Adipose tissue (tissue), 3 donors: Measurements from ENCODE around the gene EME1. TPM values are rescaled to one million over a fixed set of nuclear protein-coding genes. Genes with fewer than 3 reads are reported as not detected.

Experiments
- H3K27ac ChIP-seq: one replicate; pipeline ENCODE4 v1.5.1; 2013; ENCODE audit warnings: low read depth, low read length
- WGBS, 3 donors: extraction: QIAGEN DNeasy Blood & Tissue Kit; methylation state at CpG; one replicate each; pipeline ENCODE4 v1.1.7; 2013; 5-methylcytosine and 5-hydroxymethylcytosine counted together
- polyA plus RNA-seq, 3 donors: library from polyadenylated mRNA; stranded (reverse); fragments of 200-250 nt; gene quantifications; one replicate each; pipeline ENCODE4 v1.2.3, GENCODE V29; 2013
- donor health status: healthy with polysubstance abuse.
- donor health status: Bipolar disorder and iron deficiency.
- donor health status: healthy.

EME1 gene
- polyA plus RNA-seq, 3 donors = 0.16 to 0.25 (median 0.22) TPM

GRCh38 chr17:50360486-50361115, 12.4 kb upstream of the EME1 start:
- no peak overlapping the region for H3K27ac ChIP-seq
- WGBS, 3 donors = 82 to 87% (median 85%) methylated on average over 11 of the region's 11 CpGs

GRCh38 chr17:50361561-50362480, 11.2 kb upstream of the EME1 start:
- no peak overlapping the region for H3K27ac ChIP-seq
- WGBS, 3 donors = 29 to 34% (median 33%) methylated on average over 11 of the region's 11 CpGs

GRCh38 chr17:50362661-50363060, 10.4 kb upstream of the EME1 start:
- no peak overlapping the region for H3K27ac ChIP-seq
- WGBS, 3 donors = 73 to 79% (median 77%) methylated on average over 7 of the region's 7 CpGs

- no peak overlapping the region for H3K27ac ChIP-seq
- 56 to 58% (median 56%) methylated on average over 8 of the region's 8 CpGs for WGBS, 3 donors
Measured at GRCh38 chr17:50363217-50364060, 9.6 kb upstream of the EME1 start.

- H3K27ac ChIP-seq = no peak overlapping the region
- 55 to 74% (median 68%) methylated on average over 4 of the region's 4 CpGs for WGBS, 3 donors
Measured at GRCh38 chr17:50364061-50364458, 9.0 kb upstream of the EME1 start.

GRCh38 chr17:50364715-50365114, 8.3 kb upstream of the EME1 start:
- WGBS, 3 donors = 80 to 85% (median 80%) methylated on average over 9 of the region's 9 CpGs
- no peak overlapping the region for H3K27ac ChIP-seq

- WGBS, 3 donors = 56 to 82% (median 65%) methylated on average over 2 of the region's 2 CpGs
- H3K27ac ChIP-seq = no peak overlapping the region
Measured at GRCh38 chr17:50365165-50365564, 7.9 kb upstream of the EME1 start.

- 89 to 93% (median 89%) methylated on average over 14 of the region's 14 CpGs for WGBS, 3 donors
- H3K27ac ChIP-seq = no peak overlapping the region
Measured at GRCh38 chr17:50365649-50366393, 7.2 kb upstream of the EME1 start.

GRCh38 chr17:50367401-50367800, 5.6 kb upstream of the EME1 start:
- no peak overlapping the region for H3K27ac ChIP-seq
- 46 to 91% (median 89%) methylated on average over 1 of the region's 1 CpG for WGBS, 3 donors

GRCh38 chr17:50370052-50370451, 3.0 kb upstream of the EME1 start:
- WGBS, 3 donors = 93 to 96% (median 94%) methylated on average over 5 of the region's 5 CpGs
- no peak overlapping the region for H3K27ac ChIP-seq

GRCh38 chr17:50371526-50371925, 1.5 kb upstream of the EME1 start:
- no peak overlapping the region for H3K27ac ChIP-seq
- WGBS, 3 donors = 91 to 93% (median 92%) methylated on average over 2 of the region's 2 CpGs

GRCh38 chr17:50372222-50372757, 739 bp upstream of the EME1 start:
- no peak overlapping the region for H3K27ac ChIP-seq
- WGBS, 3 donors = 19 to 22% (median 21%) methylated on average over 14 of the region's 14 CpGs

- 74 to 89% (median 85%) methylated on average over 2 of the region's 2 CpGs for WGBS, 3 donors
- H3K27ac ChIP-seq = no peak overlapping the region
Measured at GRCh38 chr17:50373705-50374104, 676 bp downstream of the EME1 start.

GRCh38 chr17:50375858-50376538, 3.0 kb downstream of the EME1 start:
- no peak overlapping the region for H3K27ac ChIP-seq
- WGBS, 3 donors = 75 to 87% (median 85%) methylated on average over 5 of the region's 5 CpGs

- WGBS, 3 donors = 88 to 89% (median 88%) methylated on average over 6 of the region's 6 CpGs
- no peak overlapping the region for H3K27ac ChIP-seq
Measured at GRCh38 chr17:50379351-50380132, 6.5 kb downstream of the EME1 start.

GRCh38 chr17:50380369-50381259, 7.6 kb downstream of the EME1 start:
- no peak overlapping the region for H3K27ac ChIP-seq
- WGBS, 3 donors = 88 to 91% (median 89%) methylated on average over 13 of the region's 13 CpGs
